B cell (primary cell): ENCODE measurements around the gene TRABD.

ENCODE experiments used
- CTCF ChIP-seq: fragments of 200-600 bp; IDR thresholded peaks from one replicate; pipeline ENCODE4 v1.8.0; 2022; ENCODE audit warnings: antibody characterized with exemption, mild to moderate bottlenecking
- EZH2 ChIP-seq: IDR thresholded peaks from 2 replicates; pipeline ENCODE4 v1.6.1; 2012; ENCODE audit warnings: borderline replicate concordance, low read depth, mild to moderate bottlenecking, moderate library complexity, low read length; ENCODE audit not compliant: insufficient read depth, poor library complexity, severe bottlenecking

GRCh38 chr22:50233223-50233622, 47.5 kb downstream of the TRABD start:
- TF ChIP-seq EZH2, result no peak
- TF ChIP-seq CTCF, result no peak
